HG02885 (cell line): Measurements from ENCODE around the gene IL17RB.

Experiments used
- ATAC-seq: cut with Tn5 transposase; IDR thresholded peaks from one replicate; pipeline ENCODE4 v1.9.1; 2021; ENCODE audit warnings: mild to moderate bottlenecking; ENCODE audit not compliant: unreplicated experiment, poor library complexity

Gene IL17RB

DNA sequence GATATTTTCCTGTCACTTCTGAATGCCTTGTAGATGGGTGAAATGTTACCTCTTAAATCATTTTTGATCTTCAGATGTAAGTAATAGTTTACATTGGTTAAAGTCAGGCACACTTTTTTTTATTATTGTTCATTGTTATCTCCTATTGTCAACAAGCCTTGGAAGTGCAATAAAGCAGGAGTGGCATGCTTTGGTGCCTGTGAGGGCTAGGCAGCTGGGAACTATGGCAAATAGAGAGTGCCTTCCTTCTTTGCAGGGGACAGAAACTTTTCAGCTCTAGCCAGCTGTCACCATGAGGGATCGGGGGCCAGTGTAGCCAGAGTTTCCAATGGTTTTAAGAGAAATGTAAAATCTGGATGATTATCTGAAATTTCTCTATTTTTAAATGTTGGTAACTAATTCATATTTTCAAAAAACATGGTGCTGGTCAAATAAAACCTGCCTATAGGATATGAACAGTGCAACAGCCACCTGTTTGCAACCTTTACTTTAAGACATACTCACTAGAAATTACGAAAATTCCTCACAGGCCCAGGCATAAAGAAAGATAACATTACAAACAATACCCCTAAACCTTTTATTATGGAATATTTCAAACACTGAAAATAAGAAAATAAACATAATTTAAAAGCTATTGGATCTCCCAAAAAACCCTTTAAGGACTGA is 54.4 kb downstream of the IL17RB start:
- ATAC-seq, result no peak

DNA sequence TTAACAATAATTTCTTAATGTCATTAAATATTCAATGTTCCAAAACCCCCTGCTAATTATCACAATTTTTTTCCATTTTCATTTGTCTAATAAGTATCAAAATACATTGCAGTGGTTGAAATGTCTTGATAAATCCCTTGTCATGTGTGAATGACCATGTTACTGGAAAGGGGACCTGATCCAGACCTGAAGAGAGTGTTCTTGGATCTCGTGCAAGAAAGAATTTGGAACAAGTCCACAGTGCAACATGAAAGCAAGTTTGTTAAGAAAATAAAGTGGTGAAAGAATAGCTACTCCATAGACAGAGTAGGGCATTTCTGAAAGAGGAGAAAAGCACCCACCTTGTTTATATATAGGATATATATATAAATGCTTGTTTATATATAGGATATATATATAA is 55.7 kb downstream of the IL17RB start:
- no peak for ATAC-seq

- ATAC-seq, result no peak
Observed at GRCh38 chr3:53902711-53903110, 56.3 kb downstream of the IL17RB start.

DNA sequence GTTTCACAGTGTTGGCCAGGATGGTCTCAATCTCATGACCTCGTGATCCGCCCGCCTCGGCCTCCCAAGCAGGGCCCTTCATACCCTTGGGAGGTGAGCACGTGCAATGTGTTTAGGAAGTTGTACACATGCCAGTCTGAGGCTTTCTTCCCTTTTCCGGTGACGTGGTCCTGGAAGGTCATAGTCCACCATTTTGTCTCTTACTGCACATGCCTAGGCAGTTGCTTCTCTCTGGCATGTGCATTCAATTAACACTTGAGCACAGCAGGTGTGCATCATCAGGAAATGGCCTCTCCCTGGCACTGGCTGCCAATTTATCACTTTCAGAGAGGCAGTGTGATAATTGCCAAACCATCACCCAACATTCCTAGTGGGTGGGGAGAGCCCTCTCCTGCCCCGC is 67.0 kb downstream of the IL17RB start:
- no peak for ATAC-seq
